GM12892 (cell line): ENCODE results near the gene STAG1.

Source experiments
- POLR2A ChIP-seq: IDR thresholded peaks from 2 replicates; pipeline ENCODE4 v1.6.1; 2011; ENCODE audit warnings: low read depth, low read length, control low read depth
- POLR2AphosphoS5 ChIP-seq: IDR thresholded peaks from 2 replicates; pipeline ENCODE4 v1.6.1; 2011; ENCODE audit warnings: low read depth, low read length, control low read depth

- no peak for TF ChIP-seq POLR2A
- TF ChIP-seq POLR2AphosphoS5 = no peak
Measured at GRCh38 chr3:136380530-136380929, 371.6 kb downstream of the STAG1 start.
